ENCODE results near the gene MYDGF.

The MYDGF gene

GRCh38 chr19:4664642-4665041, 5.5 kb downstream of the MYDGF start:
- H3K4me2 ChIP-seq (ENCODE audit: low read length) = no peak overlapping the region
- no peaks in the 10 kb centered on the region for H3K9me3 ChIP-seq (ENCODE audit: low read length)
- no peaks in the 10 kb centered on the region for H3K79me2 ChIP-seq (ENCODE audit: insufficient read depth, low read length)
- H3F3A ChIP-seq (ENCODE audit: insufficient read depth, low read length) = no peaks in the 10 kb centered on the region
- H4K20me1 ChIP-seq (ENCODE audit: insufficient read depth, low read length) = no peaks in the 10 kb centered on the region
- peaks cover 7% of the 10 kb centered on the region for H3K4me1 ChIP-seq (ENCODE audit: insufficient read depth, low read length, severe bottlenecking)
- H3K9me2 ChIP-seq (ENCODE audit: low read depth, low read length) = no peaks in the 10 kb centered on the region
- no peak overlapping the region for H3K4me3 ChIP-seq (ENCODE audit: low read depth, low read length, poor library complexity, severe bottlenecking)
- H3K36me3 ChIP-seq (ENCODE audit: insufficient read depth, low read length) = peaks cover 65% of the 10 kb centered on the region
- no peak overlapping the region for H2AFZ ChIP-seq (ENCODE audit: low read length)
- no peak for TF ChIP-seq EZH2 (IDR thresholded peaks at IDR 0.05; ENCODE audit: borderline replicate concordance, low read length)
- TF ChIP-seq CTCF (IDR thresholded peaks at IDR 0.05; ENCODE audit: low read length) = no peak
- H3K9ac ChIP-seq (ENCODE audit: low read length) = no peak overlapping the region
- H3K27ac ChIP-seq (ENCODE audit: low read depth, low read length, poor library complexity, severe bottlenecking) = no peak overlapping the region
- H3K27me3 ChIP-seq (ENCODE audit: insufficient read depth, low read length) = no peaks in the 10 kb centered on the region

GRCh38 chr19:4662812-4663211, 7.3 kb downstream of the MYDGF start:
- Histone ChIP-seq H3K9me2 (ENCODE audit: low read depth, low read length) (no peaks in the 10 kb centered on the region), H3K27ac (ENCODE audit: low read depth, low read length, poor library complexity, severe bottlenecking) (no peak overlapping the region), H4K20me1 (ENCODE audit: insufficient read depth, low read length) (no peaks in the 10 kb centered on the region), H3K4me3 (ENCODE audit: low read depth, low read length, poor library complexity, severe bottlenecking) (no peak overlapping the region), H3K79me2 (ENCODE audit: insufficient read depth, low read length) (no peaks in the 10 kb centered on the region), H3K36me3 (ENCODE audit: insufficient read depth, low read length) (peaks cover 58% of the 10 kb centered on the region), H2AFZ (ENCODE audit: low read length) (no peak overlapping the region), H3K4me1 (ENCODE audit: insufficient read depth, low read length, severe bottlenecking) (no peaks in the 10 kb centered on the region), H3K9me3 (ENCODE audit: low read length) (no peaks in the 10 kb centered on the region), H3K27me3 (ENCODE audit: insufficient read depth, low read length) (no peaks in the 10 kb centered on the region), H3K4me2 (ENCODE audit: low read length) (no peak overlapping the region), H3F3A (ENCODE audit: insufficient read depth, low read length) (no peaks in the 10 kb centered on the region), H3K9ac (ENCODE audit: low read length) (no peak overlapping the region)
- no peak for TF ChIP-seq EZH2 (IDR thresholded peaks at IDR 0.05; ENCODE audit: borderline replicate concordance, low read length)
- no peak for TF ChIP-seq CTCF (IDR thresholded peaks at IDR 0.05; ENCODE audit: low read length)

- no peaks in the 10 kb centered on the region for H4K20me1 ChIP-seq (ENCODE audit: insufficient read depth, low read length)
These were observed 8.0 kb downstream of the MYDGF start for GRCh38 chr19:4662020-4662695.

More at GRCh38 chr19:4662020-4662695, 8.0 kb downstream of the MYDGF start:
- H3K4me3 ChIP-seq (ENCODE audit: low read depth, low read length, poor library complexity, severe bottlenecking) = no peak overlapping the region
- H3K27me3 ChIP-seq (ENCODE audit: insufficient read depth, low read length) = no peaks in the 10 kb centered on the region
- H3K4me1 ChIP-seq (ENCODE audit: insufficient read depth, low read length, severe bottlenecking) = no peaks in the 10 kb centered on the region
- peaks cover 58% of the 10 kb centered on the region for H3K36me3 ChIP-seq (ENCODE audit: insufficient read depth, low read length)
- no peak overlapping the region for H3K27ac ChIP-seq (ENCODE audit: low read depth, low read length, poor library complexity, severe bottlenecking)
- H3K79me2 ChIP-seq (ENCODE audit: insufficient read depth, low read length) = no peaks in the 10 kb centered on the region
- no peak overlapping the region for H3K9ac ChIP-seq (ENCODE audit: low read length)
- no peaks in the 10 kb centered on the region for H3K9me3 ChIP-seq (ENCODE audit: low read length)
- H2AFZ ChIP-seq (ENCODE audit: low read length) = no peak overlapping the region
- no peak overlapping the region for H3K4me2 ChIP-seq (ENCODE audit: low read length)
- H3F3A ChIP-seq (ENCODE audit: insufficient read depth, low read length) = no peaks in the 10 kb centered on the region
- H3K9me2 ChIP-seq (ENCODE audit: low read depth, low read length) = no peaks in the 10 kb centered on the region
- TF ChIP-seq EZH2 (IDR thresholded peaks at IDR 0.05; ENCODE audit: borderline replicate concordance, low read length) (no peak), CTCF (IDR thresholded peaks at IDR 0.05; ENCODE audit: low read length) (no peak)

Data from OCI-LY1 (cell line).